Caco-2 (cell line): ENCODE results near the gene APOE. TPM values are rescaled to one million over a fixed set of nuclear protein-coding genes. Genes with fewer than 3 reads are reported as not detected.

Source experiments
- BruUV-seq: library from RNA; stranded (reverse); fragments of 400-500 nt; replicated peaks from 2 replicates; lab custom pipeline; 2021; lab: Mats Ljungman, UMichigan
- CTCF ChIA-PET: fragments of 300-600 bp; sonication (Branson Sonifier 250); formaldehyde crosslinking; loops from one replicate; lab custom pipeline; 2022; ENCODE audit warnings: antibody characterized with exemption; lab: Charles Lee
- POLR2A ChIA-PET: fragments of 300-600 bp; sonication (Branson Sonifier 250); formaldehyde crosslinking; loops from one replicate; lab custom pipeline; 2022; ENCODE audit warnings: antibody characterized with exemption; lab: Charles Lee
- DNase-seq, 2 experiments: peaks; one replicate each; pipeline versions ENCODE4 v3.0.0 to v3.0.0-alpha.2; 2020 to 2022
- H3K27me3 ChIP-seq: replicated peaks from 2 replicates; pipeline ENCODE4 v1.6.0; 2011; ENCODE audit warnings: low read length; ENCODE audit not compliant: control insufficient read depth, insufficient read depth
- H3K36me3 ChIP-seq: 2 replicates; pipeline ENCODE4 v1.5.1; 2011; ENCODE audit warnings: low read length; ENCODE audit not compliant: control insufficient read depth, insufficient read depth
- H3K4me1 ChIP-seq: fragments of 250-450 bp; sonication (Bioruptor Pico); 2 replicates; pipeline ENCODE4 v1.5.1; 2020; ENCODE audit warnings: mild to moderate bottlenecking
- H3K4me3 ChIP-seq: 2 replicates; pipeline ENCODE4 v1.5.1; 2011; ENCODE audit warnings: low read depth, mild to moderate bottlenecking, control low read depth, low read length
- H3K9me3 ChIP-seq: fragments of 250-450 bp; sonication (Bioruptor Pico); 2 replicates; pipeline ENCODE4 v1.5.1; 2020; ENCODE audit warnings: mild to moderate bottlenecking, moderate library complexity
- H3K27ac Mint-ChIP-seq: one replicate; pipeline ENCODE4 v1.8.0; 2022; ENCODE audit warnings: mixed read lengths; ENCODE audit not compliant: unreplicated experiment
- H3K27me3 Mint-ChIP-seq: one replicate; pipeline ENCODE4 v1.8.0; 2022; ENCODE audit warnings: mixed read lengths; ENCODE audit not compliant: insufficient read depth, unreplicated experiment
- H3K36me3 Mint-ChIP-seq: one replicate; pipeline ENCODE4 v1.8.0; 2022; ENCODE audit warnings: mild to moderate bottlenecking, mixed read lengths; ENCODE audit not compliant: insufficient read depth, unreplicated experiment
- H3K4me1 Mint-ChIP-seq: one replicate; pipeline ENCODE4 v1.8.0; 2022; ENCODE audit warnings: low read depth, mixed read lengths; ENCODE audit not compliant: unreplicated experiment
- H3K4me3 Mint-ChIP-seq: one replicate; pipeline ENCODE4 v1.8.0; 2022; ENCODE audit warnings: mild to moderate bottlenecking, moderate library complexity, mixed read lengths; ENCODE audit not compliant: unreplicated experiment
- H3K9me3 Mint-ChIP-seq: one replicate; pipeline ENCODE4 v1.8.0; 2022; ENCODE audit warnings: mixed read lengths; ENCODE audit not compliant: unreplicated experiment
- CTCF ChIP-seq, 2 experiments: fragments of 200-600 bp in 1 of 2; IDR thresholded peaks; 1 replicate in 1 of 2; 2 replicates in 1 of 2; pipeline versions ENCODE4 v1.5.1 to v1.8.0; 2011 to 2022; ENCODE audit warnings: antibody characterized with exemption in 1 of 2, control low read depth in 1 of 2, inconsistent platforms in 1 of 2, low read depth in 1 of 2, low read length in 1 of 2, mild to moderate bottlenecking in 1 of 2, moderate library complexity in 1 of 2; ENCODE audit not compliant: insufficient read depth in 1 of 2, severe bottlenecking in 1 of 2, unreplicated experiment in 1 of 2
- intact Hi-C: fragments of 100-400 bp; cut with micrococcal nuclease; formaldehyde crosslinking; loops from one replicate; pipeline ENCODE4 v1.10.0; 2022; ENCODE audit not compliant: unreplicated experiment
- total RNA-seq: library from RNA; stranded (reverse); gene quantifications from 2 replicates; pipeline ENCODE4 v1.2.3, GENCODE V29; 2022

Gene APOE
- total RNA-seq, 1 experiment from 2014 or later, result 1,404 TPM

GRCh38 chr19:44883922-44884321 lies 21.7 kb upstream of the APOE start:
- ChIA-PET CTCF (interaction anchor here (0.9 to 1.3 kb wide), 3 partner anchors 10 to 38 kb away, joined by 3 to 5 read pairs (median 3); partner anchors contain the start of gene NECTIN2), POLR2A (interaction anchor here (0.6 to 0.9 kb wide), 6 partner anchors 11 to 486 kb away, joined by 3 to 6 read pairs (median 3); no protein-coding TSS in a partner anchor)
- no peaks in the 10 kb centered on the region for H3K27me3 Mint-ChIP-seq
- Histone ChIP-seq H3K9me3 (no peaks in the 10 kb centered on the region), H3K4me3 (no peak overlapping the region), H3K4me1 (peaks cover 25% of the 10 kb centered on the region), H3K27me3 (no peaks in the 10 kb centered on the region), H3K36me3 (0 out of 2 replicates have a peak, but pooled peaks cover 1% of the 10 kb centered on the region)
- no TSS peak for BruUV-seq
- intact Hi-C loops, result no loop called here
- no peaks in the 10 kb centered on the region for H3K9me3 Mint-ChIP-seq
- no peak for TF ChIP-seq CTCF (IDR thresholded peaks at IDR 0.05; ENCODE audit: insufficient read depth in 1 of 2, low read depth in 1 of 2, low read length in 1 of 2, severe bottlenecking in 1 of 2, unreplicated experiment in 1 of 2)
- H3K4me1 Mint-ChIP-seq, result peaks cover 9% of the 10 kb centered on the region
- H3K4me3 Mint-ChIP-seq, result peak overlapping the region; percentile 24
- peaks cover 78% of the 10 kb centered on the region for H3K36me3 Mint-ChIP-seq
- no peak for DNase-seq
- H3K27ac Mint-ChIP-seq, result peak overlapping the region; percentile 68

GRCh38 chr19:44884566-44884965 lies 21.0 kb upstream of the APOE start:
- H3K9me3 Mint-ChIP-seq, result no peaks in the 10 kb centered on the region
- CTCF ChIA-PET, result interaction anchor here (0.7 to 1.3 kb wide), 3 partner anchors 11 to 230 kb away, joined by 3 read pairs; no protein-coding TSS in a partner anchor
- H3K4me1 Mint-ChIP-seq, result peaks cover 14% of the 10 kb centered on the region
- H3K4me3 Mint-ChIP-seq, result peak overlapping the region; percentile 24
- Histone ChIP-seq H3K9me3 (no peaks in the 10 kb centered on the region), H3K4me3 (no peak overlapping the region), H3K36me3 (0 out of 2 replicates have a peak, but pooled peaks cover 1% of the 10 kb centered on the region), H3K27me3 (no peaks in the 10 kb centered on the region), H3K4me1 (peaks cover 20% of the 10 kb centered on the region)
- peak overlapping the region; percentile 68 for H3K27ac Mint-ChIP-seq
- POLR2A ChIA-PET, result interaction anchor here (0.6 kb wide), 4 partner anchors 11 to 269 kb away, joined by 3 to 6 read pairs (median 4); no protein-coding TSS in a partner anchor
- intact Hi-C loops, result no loop called here
- TF ChIP-seq CTCF (IDR thresholded peaks at IDR 0.05; ENCODE audit: insufficient read depth in 1 of 2, low read depth in 1 of 2, low read length in 1 of 2, severe bottlenecking in 1 of 2, unreplicated experiment in 1 of 2), result no peak
- no peak for DNase-seq
- no peaks in the 10 kb centered on the region for H3K27me3 Mint-ChIP-seq
- H3K36me3 Mint-ChIP-seq, result peaks cover 78% of the 10 kb centered on the region
- BruUV-seq, result no TSS peak

GRCh38 chr19:44886141-44886540 lies 19.5 kb upstream of the APOE start:
- Mint-ChIP-seq H3K4me3 (no peak overlapping the region), H3K9me3 (no peaks in the 10 kb centered on the region), H3K27me3 (no peaks in the 10 kb centered on the region), H3K4me1 (peaks cover 21% of the 10 kb centered on the region), H3K27ac (no peak overlapping the region), H3K36me3 (peaks cover 84% of the 10 kb centered on the region)
- no peak for DNase-seq
- H3K27me3 ChIP-seq, result no peaks in the 10 kb centered on the region
- POLR2A ChIA-PET, result no interaction called here
- no peaks in the 10 kb centered on the region for H3K9me3 ChIP-seq
- intact Hi-C loops, result loop anchor here (1.0 kb wide), 1 partner anchor 27 kb away; no protein-coding TSS in a partner anchor
- TF ChIP-seq CTCF (IDR thresholded peaks at IDR 0.05; ENCODE audit: insufficient read depth in 1 of 2, low read depth in 1 of 2, low read length in 1 of 2, severe bottlenecking in 1 of 2, unreplicated experiment in 1 of 2), result no peak
- H3K36me3 ChIP-seq, result 0 out of 2 replicates have a peak, but pooled peaks cover 1% of the 10 kb centered on the region
- CTCF ChIA-PET, result interaction anchor here (0.6 kb wide), 1 partner anchor 43 kb away, joined by 6 read pairs; no protein-coding TSS in a partner anchor
- H3K4me3 ChIP-seq, result no peak overlapping the region
- no TSS peak for BruUV-seq
- peaks cover 18% of the 10 kb centered on the region for H3K4me1 ChIP-seq
